Panc1 (cell line): ENCODE results near the gene ACOXL. TPM values are rescaled to one million over a fixed set of nuclear protein-coding genes. Genes with fewer than 3 reads are reported as not detected.

Experiments used
- ATAC-seq: fragments of 200-7000 bp; cut with Tn5 transposase; 2 replicates; pipeline ENCODE4 v1.9.1; 2020; ENCODE audit warnings: mild to moderate bottlenecking, moderate library complexity
- BruUV-seq: library from RNA; stranded (reverse); fragments of 400-500 nt; replicated peaks from 2 replicates; lab custom pipeline; 2021; lab: Mats Ljungman, UMichigan
- CTCF ChIA-PET: fragments of 300-600 bp; sonication (Branson Sonifier 250); formaldehyde crosslinking; loops from one replicate; lab custom pipeline; 2022; ENCODE audit warnings: antibody characterized with exemption; lab: Charles Lee
- POLR2A ChIA-PET: fragments of 300-600 bp; sonication (Branson Sonifier 250); formaldehyde crosslinking; loops from one replicate; lab custom pipeline; 2022; ENCODE audit warnings: antibody characterized with exemption; lab: Charles Lee
- DNase-seq: peaks from one replicate; pipeline ENCODE4 v3.0.0-alpha.2; 2010; ENCODE audit warnings: low read depth, low spot score
- H3K27ac ChIP-seq: 2 replicates; pipeline ENCODE4 v1.5.1; 2011; ENCODE audit warnings: mild to moderate bottlenecking, low read length, inconsistent platforms
- H3K27me3 ChIP-seq: fragments of 200-500 bp; sonication (Bioruptor generic); 2 replicates; pipeline ENCODE4 v1.6.0; 2014; ENCODE audit warnings: low read length, inconsistent platforms; ENCODE audit not compliant: control insufficient read depth, insufficient read depth
- H3K36me3 ChIP-seq: fragments of 200-500 bp; sonication (Bioruptor generic); 2 replicates; pipeline ENCODE4 v1.5.1; 2014; ENCODE audit warnings: inconsistent platforms, mild to moderate bottlenecking, low read length, moderate library complexity; ENCODE audit not compliant: control insufficient read depth, insufficient read depth
- H3K4me1 ChIP-seq: 2 replicates; pipeline ENCODE4 v1.5.1; 2011; ENCODE audit warnings: inconsistent platforms, mild to moderate bottlenecking, low read length, moderate library complexity; ENCODE audit not compliant: control insufficient read depth, insufficient read depth
- H3K4me3 ChIP-seq, 2 experiments: 2 replicates each; pipeline ENCODE4 v1.5.1; 2011 to 2012; ENCODE audit warnings: low read depth in 2 of 2, low read length in 2 of 2, mild to moderate bottlenecking in 2 of 2, inconsistent platforms in 1 of 2, moderate library complexity in 1 of 2
- H3K9me3 ChIP-seq: fragments of 200-500 bp; sonication (Bioruptor generic); 2 replicates; pipeline ENCODE4 v1.5.1; 2014; ENCODE audit warnings: low read depth, mild to moderate bottlenecking, inconsistent platforms, low read length, moderate library complexity; ENCODE audit not compliant: control insufficient read depth, insufficient read depth
- POLR2AphosphoS5 ChIP-seq: IDR thresholded peaks from 2 replicates; pipeline ENCODE4 v1.6.1; 2012; ENCODE audit warnings: mild to moderate bottlenecking, low read depth, low read length, moderate library complexity
- REST ChIP-seq, 2 experiments: IDR thresholded peaks; 2 replicates each; pipeline ENCODE4 v1.6.1; 2011 to 2012; ENCODE audit warnings: low read depth in 2 of 2, control low read depth in 1 of 2, low read length in 1 of 2, mild to moderate bottlenecking in 1 of 2, moderate library complexity in 1 of 2; ENCODE audit not compliant: insufficient read depth in 1 of 2
- SIN3A ChIP-seq: IDR thresholded peaks from 2 replicates; pipeline ENCODE4 v1.6.1; 2012; ENCODE audit warnings: low read depth, mild to moderate bottlenecking, low read length, moderate library complexity, borderline replicate concordance; ENCODE audit not compliant: insufficient read depth
- TCF7L2 ChIP-seq: IDR thresholded peaks from 2 replicates; pipeline ENCODE4 v1.6.1; 2011; ENCODE audit warnings: mild to moderate bottlenecking, low read depth, low read length, inconsistent platforms
- in situ Hi-C: cut with HindIII; loops from 2 replicates; pipeline ENCODE4 v1.10.0; 2016; ENCODE audit warnings: low sequenced_read_pairs, low pct_unique_long_range_greater_than_20kb
- intact Hi-C: fragments of 100-400 bp; cut with micrococcal nuclease; formaldehyde crosslinking; loops from one replicate; pipeline ENCODE4 v1.10.0; 2022; ENCODE audit not compliant: unreplicated experiment
- total RNA-seq: library from RNA; stranded (reverse); gene quantifications from one replicate; pipeline ENCODE4 v1.2.1, GENCODE V29; 2021; ENCODE audit not compliant: unreplicated experiment
- TF ChIP-seq, protein P1 (sequence below): fragments of 450-650 bp; IDR thresholded peaks from 2 replicates; pipeline ENCODE4 v1.5.1; 2017; ENCODE audit warnings: mild to moderate bottlenecking

The ACOXL gene
- total RNA-seq, 1 experiment from 2014 or later = 4.9 TPM

- TF ChIP-seq REST (IDR thresholded peaks at IDR 0.05; ENCODE audit: insufficient read depth in 1 of 2, low read depth in 2 of 2, low read length in 1 of 2) (no peak), TCF7L2 (no peak), POLR2AphosphoS5 (no peak), SIN3A (no peak)
- TF ChIP-seq, protein P1, sequence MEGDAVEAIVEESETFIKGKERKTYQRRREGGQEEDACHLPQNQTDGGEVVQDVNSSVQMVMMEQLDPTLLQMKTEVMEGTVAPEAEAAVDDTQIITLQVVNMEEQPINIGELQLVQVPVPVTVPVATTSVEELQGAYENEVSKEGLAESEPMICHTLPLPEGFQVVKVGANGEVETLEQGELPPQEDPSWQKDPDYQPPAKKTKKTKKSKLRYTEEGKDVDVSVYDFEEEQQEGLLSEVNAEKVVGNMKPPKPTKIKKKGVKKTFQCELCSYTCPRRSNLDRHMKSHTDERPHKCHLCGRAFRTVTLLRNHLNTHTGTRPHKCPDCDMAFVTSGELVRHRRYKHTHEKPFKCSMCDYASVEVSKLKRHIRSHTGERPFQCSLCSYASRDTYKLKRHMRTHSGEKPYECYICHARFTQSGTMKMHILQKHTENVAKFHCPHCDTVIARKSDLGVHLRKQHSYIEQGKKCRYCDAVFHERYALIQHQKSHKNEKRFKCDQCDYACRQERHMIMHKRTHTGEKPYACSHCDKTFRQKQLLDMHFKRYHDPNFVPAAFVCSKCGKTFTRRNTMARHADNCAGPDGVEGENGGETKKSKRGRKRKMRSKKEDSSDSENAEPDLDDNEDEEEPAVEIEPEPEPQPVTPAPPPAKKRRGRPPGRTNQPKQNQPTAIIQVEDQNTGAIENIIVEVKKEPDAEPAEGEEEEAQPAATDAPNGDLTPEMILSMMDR = no peak
- Histone ChIP-seq H3K36me3 (no peaks in the 10 kb centered on the region), H3K4me1 (0 out of 2 replicates have a peak, but pooled peaks cover 2% of the 10 kb centered on the region), H3K27me3 (0 out of 2 replicates have a peak, but pooled peaks cover 3% of the 10 kb centered on the region), H3K9me3 (no peaks in the 10 kb centered on the region), H3K27ac (no peak overlapping the region), H3K4me3 (no peak overlapping the region)
- intact Hi-C loops = no loop called here
- no TSS peak for BruUV-seq
- in situ Hi-C loops = no loop called here
- DNase-seq = no peak
- no peak for ATAC-seq
- POLR2A ChIA-PET = no interaction called here
- CTCF ChIA-PET = interaction anchor here (0.5 kb wide), 1 partner anchor 70 kb away, joined by 3 read pairs; no protein-coding TSS in a partner anchor
These were observed 298.0 kb downstream of the ACOXL start for GRCh38 chr2:111030260-111030891.

DNA sequence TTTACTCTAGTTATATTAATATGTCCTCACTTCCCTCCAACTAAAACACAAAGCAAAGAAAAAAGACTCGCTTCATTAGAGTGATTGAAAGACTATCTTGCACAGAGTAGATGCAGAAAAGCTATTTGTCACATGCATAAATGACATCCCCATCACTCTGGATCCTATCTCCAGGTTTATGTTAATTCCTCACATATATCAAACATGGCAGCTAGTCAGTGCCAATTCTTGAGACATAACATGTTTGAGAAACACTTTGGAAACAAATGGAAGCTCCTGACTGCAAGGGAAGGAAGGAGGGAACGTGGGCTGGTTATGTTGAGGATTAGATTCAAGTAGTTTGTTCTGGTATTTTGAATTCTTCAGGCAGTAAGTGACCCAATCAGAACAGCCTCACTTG lies 298.6 kb downstream of the ACOXL start:
- intact Hi-C loops (no loop called here), in situ Hi-C loops (no loop called here)
- H3K36me3 ChIP-seq = no peaks in the 10 kb centered on the region
- BruUV-seq = no TSS peak
- 0 out of 2 replicates have a peak, but pooled peaks cover 2% of the 10 kb centered on the region for H3K4me1 ChIP-seq
- H3K27ac ChIP-seq = no peak overlapping the region
- ChIA-PET POLR2A (no interaction called here), CTCF (no interaction called here)
- TF ChIP-seq POLR2AphosphoS5 = no peak
- TF ChIP-seq TCF7L2 = no peak
- TF ChIP-seq REST (IDR thresholded peaks at IDR 0.05; ENCODE audit: insufficient read depth in 1 of 2, low read depth in 2 of 2, low read length in 1 of 2) = no peak
- TF ChIP-seq, protein P1 = no peak
- TF ChIP-seq SIN3A = no peak
- no peak overlapping the region for H3K4me3 ChIP-seq
- ATAC-seq (no peak), DNase-seq (no peak)
- H3K9me3 ChIP-seq = no peaks in the 10 kb centered on the region
- H3K27me3 ChIP-seq = 0 out of 2 replicates have a peak, but pooled peaks cover 2% of the 10 kb centered on the region
